Measurements from ENCODE around the gene TSGA10. TPM values are rescaled to one million over a fixed set of nuclear protein-coding genes. Genes with fewer than 3 reads are reported as not detected.

Gene TSGA10
- total RNA-seq, 1 experiment from 2014 or later, result 9.9 TPM

DNA sequence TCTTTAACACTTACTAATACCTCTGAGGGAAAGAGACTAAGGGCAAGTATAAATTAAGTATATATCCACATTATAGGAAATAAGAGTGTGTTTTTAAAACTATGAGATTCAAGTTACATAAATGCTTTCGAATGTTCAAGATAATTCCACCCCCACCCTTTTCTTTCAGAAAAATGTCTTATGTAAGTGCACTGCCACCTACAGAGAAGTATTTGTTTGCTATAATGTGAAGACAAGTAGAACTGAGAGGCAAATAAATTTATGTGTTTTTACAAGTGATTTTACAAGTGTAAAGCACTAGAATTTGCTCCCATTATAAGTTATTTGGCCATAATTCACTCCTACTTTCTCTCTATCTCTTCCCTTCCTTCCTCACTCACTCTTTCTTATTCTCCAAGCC is 118.8 kb downstream of the TSGA10 start:
- Mint-ChIP-seq H3K27me3 (ENCODE audit: insufficient read depth, unreplicated experiment) (peaks cover 12% of the 10 kb centered on the region), H3K27ac (ENCODE audit: unreplicated experiment) (no peak overlapping the region), H3K9me3 (ENCODE audit: unreplicated experiment) (no peaks in the 10 kb centered on the region), H3K4me3 (ENCODE audit: unreplicated experiment) (no peak overlapping the region), H3K4me1 (ENCODE audit: low read depth, unreplicated experiment) (no peaks in the 10 kb centered on the region), H3K36me3 (ENCODE audit: insufficient read depth, unreplicated experiment) (no peaks in the 10 kb centered on the region)
- no TSS peak for BruUV-seq (replicated peaks)
- intact Hi-C loops (cut with micrococcal nuclease; ENCODE audit: unreplicated experiment), result no loop called here
- H3K9me3 ChIP-seq, result no peaks in the 10 kb centered on the region
- H3K27me3 ChIP-seq (replicated peaks; ENCODE audit: control insufficient read depth, insufficient read depth, low read length), result no peaks in the 10 kb centered on the region
- ChIA-PET POLR2A (no interaction called here), CTCF (no interaction called here)
- H3K4me3 ChIP-seq (ENCODE audit: low read depth, low read length), result no peak overlapping the region
- no peak for DNase-seq
- H3K4me1 ChIP-seq, result no peaks in the 10 kb centered on the region
- H3K36me3 ChIP-seq (ENCODE audit: control insufficient read depth, insufficient read depth, low read length), result no peaks in the 10 kb centered on the region
- TF ChIP-seq, protein P1, sequence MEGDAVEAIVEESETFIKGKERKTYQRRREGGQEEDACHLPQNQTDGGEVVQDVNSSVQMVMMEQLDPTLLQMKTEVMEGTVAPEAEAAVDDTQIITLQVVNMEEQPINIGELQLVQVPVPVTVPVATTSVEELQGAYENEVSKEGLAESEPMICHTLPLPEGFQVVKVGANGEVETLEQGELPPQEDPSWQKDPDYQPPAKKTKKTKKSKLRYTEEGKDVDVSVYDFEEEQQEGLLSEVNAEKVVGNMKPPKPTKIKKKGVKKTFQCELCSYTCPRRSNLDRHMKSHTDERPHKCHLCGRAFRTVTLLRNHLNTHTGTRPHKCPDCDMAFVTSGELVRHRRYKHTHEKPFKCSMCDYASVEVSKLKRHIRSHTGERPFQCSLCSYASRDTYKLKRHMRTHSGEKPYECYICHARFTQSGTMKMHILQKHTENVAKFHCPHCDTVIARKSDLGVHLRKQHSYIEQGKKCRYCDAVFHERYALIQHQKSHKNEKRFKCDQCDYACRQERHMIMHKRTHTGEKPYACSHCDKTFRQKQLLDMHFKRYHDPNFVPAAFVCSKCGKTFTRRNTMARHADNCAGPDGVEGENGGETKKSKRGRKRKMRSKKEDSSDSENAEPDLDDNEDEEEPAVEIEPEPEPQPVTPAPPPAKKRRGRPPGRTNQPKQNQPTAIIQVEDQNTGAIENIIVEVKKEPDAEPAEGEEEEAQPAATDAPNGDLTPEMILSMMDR (IDR thresholded peaks at IDR 0.05; ENCODE audit: insufficient read depth in 1 of 2, low read depth in 1 of 2, low read length in 1 of 2, severe bottlenecking in 1 of 2, unreplicated experiment in 1 of 2), result no peak

DNA sequence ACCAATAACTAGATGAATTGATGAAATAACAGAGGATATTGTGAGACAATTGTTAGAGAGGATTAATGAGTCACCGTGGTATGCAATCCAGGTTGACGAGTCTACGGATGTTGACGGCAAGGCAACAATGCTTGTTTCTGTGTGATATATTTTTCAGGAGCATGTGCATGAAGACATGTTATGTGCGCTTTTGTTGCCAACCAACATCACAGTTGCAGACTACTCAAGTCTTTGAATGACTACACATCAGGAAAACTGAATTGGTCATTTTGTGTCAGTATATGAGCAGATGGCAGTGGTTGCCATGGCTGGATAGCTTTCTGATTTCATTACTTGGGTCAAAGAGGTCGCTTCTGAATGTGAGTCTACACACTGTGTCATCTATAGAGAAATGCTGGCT is 122.0 kb downstream of the TSGA10 start:
- intact Hi-C loops (cut with micrococcal nuclease; ENCODE audit: unreplicated experiment), result no loop called here
- BruUV-seq (replicated peaks), result no TSS peak

DNA sequence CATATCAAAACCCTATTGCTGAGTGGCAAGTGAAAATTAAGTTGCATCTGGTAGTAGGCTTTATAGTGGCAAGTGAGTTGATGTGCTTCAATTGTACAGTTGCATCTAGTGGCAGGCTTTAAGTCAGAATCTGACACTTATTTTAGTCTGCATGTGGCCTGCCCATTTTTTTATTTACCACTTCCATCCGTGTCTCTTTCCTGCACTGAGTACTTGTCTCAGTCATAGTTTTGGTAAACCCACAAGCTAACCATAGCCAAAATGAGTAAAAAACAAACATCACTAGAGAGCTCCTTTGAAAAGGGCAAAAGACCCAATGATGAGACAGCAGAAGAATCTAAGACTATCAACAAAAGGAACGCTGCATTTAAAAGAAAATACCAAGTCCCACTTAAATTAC is 122.7 kb downstream of the TSGA10 start:
- ChIA-PET POLR2A (no interaction called here), CTCF (no interaction called here)
- no TSS peak for BruUV-seq (replicated peaks)
- peaks cover 4% of the 10 kb centered on the region for H3K27me3 Mint-ChIP-seq (ENCODE audit: insufficient read depth, unreplicated experiment)
- TF ChIP-seq, protein P1 (IDR thresholded peaks at IDR 0.05; ENCODE audit: insufficient read depth in 1 of 2, low read depth in 1 of 2, low read length in 1 of 2, severe bottlenecking in 1 of 2, unreplicated experiment in 1 of 2), result no peak
- H3K4me1 ChIP-seq, result no peaks in the 10 kb centered on the region
- intact Hi-C loops (cut with micrococcal nuclease; ENCODE audit: unreplicated experiment), result no loop called here
- H3K36me3 ChIP-seq (ENCODE audit: control insufficient read depth, insufficient read depth, low read length), result no peaks in the 10 kb centered on the region
- H3K27ac Mint-ChIP-seq (ENCODE audit: unreplicated experiment), result no peak overlapping the region
- no peaks in the 10 kb centered on the region for H3K36me3 Mint-ChIP-seq (ENCODE audit: insufficient read depth, unreplicated experiment)
- H3K4me3 ChIP-seq (ENCODE audit: low read depth, low read length), result no peak overlapping the region
- no peaks in the 10 kb centered on the region for H3K9me3 ChIP-seq
- no peaks in the 10 kb centered on the region for H3K9me3 Mint-ChIP-seq (ENCODE audit: unreplicated experiment)
- H3K4me1 Mint-ChIP-seq (ENCODE audit: low read depth, unreplicated experiment), result no peaks in the 10 kb centered on the region
- no peak overlapping the region for H3K4me3 Mint-ChIP-seq (ENCODE audit: unreplicated experiment)
- no peak for DNase-seq
- no peaks in the 10 kb centered on the region for H3K27me3 ChIP-seq (replicated peaks; ENCODE audit: control insufficient read depth, insufficient read depth, low read length)

More for the DNA sequence above, 122.0 kb downstream of the TSGA10 start:
- Mint-ChIP-seq H3K9me3 (ENCODE audit: unreplicated experiment) (no peaks in the 10 kb centered on the region), H3K27me3 (ENCODE audit: insufficient read depth, unreplicated experiment) (peaks cover 5% of the 10 kb centered on the region), H3K4me1 (ENCODE audit: low read depth, unreplicated experiment) (no peaks in the 10 kb centered on the region), H3K4me3 (ENCODE audit: unreplicated experiment) (no peak overlapping the region), H3K36me3 (ENCODE audit: insufficient read depth, unreplicated experiment) (no peaks in the 10 kb centered on the region), H3K27ac (ENCODE audit: unreplicated experiment) (no peak overlapping the region)
- TF ChIP-seq, protein P1 (IDR thresholded peaks at IDR 0.05; ENCODE audit: insufficient read depth in 1 of 2, low read depth in 1 of 2, low read length in 1 of 2, severe bottlenecking in 1 of 2, unreplicated experiment in 1 of 2), result no peak
- ChIA-PET CTCF (no interaction called here), POLR2A (no interaction called here)
- no peaks in the 10 kb centered on the region for H3K27me3 ChIP-seq (replicated peaks; ENCODE audit: control insufficient read depth, insufficient read depth, low read length)
- no peaks in the 10 kb centered on the region for H3K9me3 ChIP-seq
- no peak overlapping the region for H3K4me3 ChIP-seq (ENCODE audit: low read depth, low read length)
- no peak for DNase-seq
- no peaks in the 10 kb centered on the region for H3K4me1 ChIP-seq
- H3K36me3 ChIP-seq (ENCODE audit: control insufficient read depth, insufficient read depth, low read length), result no peaks in the 10 kb centered on the region

All from Caco-2 (cell line).